Activated CD8-positive, alpha-beta memory T cell treated with anti-CD3 and anti-CD28 coated beads, Interleukin-2, amount 50 U/mL, for 4 hours (primary cell): ENCODE measurements around the gene SUPT6H.

Experiments used
- DNase-seq: peaks from one replicate; pipeline ENCODE4 v3.0.0-alpha.2; 2020

Gene SUPT6H

DNA sequence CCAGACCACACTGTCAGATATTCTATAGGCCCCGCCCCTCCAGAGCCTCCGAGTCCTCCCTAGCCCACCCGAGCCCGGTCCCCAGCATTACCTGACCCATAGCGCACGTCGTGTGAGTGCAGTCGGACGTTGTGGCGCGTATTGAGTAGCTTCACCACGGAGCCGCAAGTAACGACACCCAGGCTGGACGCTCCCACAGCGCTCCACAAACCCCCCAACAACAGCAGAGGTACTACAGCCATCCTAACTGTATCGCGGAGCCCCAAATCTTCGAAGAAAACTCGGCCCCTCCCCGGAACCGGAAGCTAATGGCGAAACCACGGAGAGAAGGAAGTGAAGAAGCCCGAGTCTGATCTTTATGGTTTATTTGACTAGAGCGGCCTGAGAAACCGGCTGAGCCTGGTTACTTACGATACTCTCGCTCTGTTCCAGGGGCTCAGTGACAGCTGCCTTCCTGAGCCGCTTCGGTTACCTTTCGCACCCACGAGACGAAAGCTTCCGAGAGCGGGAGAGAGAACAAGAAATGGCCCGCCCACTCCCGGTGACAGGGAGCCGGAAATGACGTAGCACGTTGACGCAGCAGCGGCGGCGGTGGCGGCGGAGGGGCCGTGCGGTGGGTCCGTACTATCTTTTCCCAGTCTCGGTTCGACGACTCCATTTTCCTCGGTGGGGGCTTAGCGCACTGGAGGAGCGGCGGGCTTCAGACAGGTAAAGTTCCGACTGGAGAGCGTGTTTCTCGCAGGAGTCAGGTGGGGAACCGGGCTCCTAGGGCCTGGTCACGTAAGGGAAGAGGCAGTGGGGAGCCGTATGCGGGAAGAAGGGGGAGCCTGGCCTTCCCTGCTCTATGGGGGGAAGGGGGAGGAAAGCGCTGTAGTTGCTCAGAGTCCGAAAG is at the start of gene SUPT6H, which contains the start of gene SDF2:
SUPT6H (plus strand) TSS at position 571 of the 892 bp plus-strand sequence. CDS start 11,197 bp downstream, outside the sequence.
SDF2 (minus strand) TSS at position 272 of the 892 bp plus-strand sequence; CDS start at position 242, 30 bp downstream.
- peak; percentile 95 for DNase-seq

DNA sequence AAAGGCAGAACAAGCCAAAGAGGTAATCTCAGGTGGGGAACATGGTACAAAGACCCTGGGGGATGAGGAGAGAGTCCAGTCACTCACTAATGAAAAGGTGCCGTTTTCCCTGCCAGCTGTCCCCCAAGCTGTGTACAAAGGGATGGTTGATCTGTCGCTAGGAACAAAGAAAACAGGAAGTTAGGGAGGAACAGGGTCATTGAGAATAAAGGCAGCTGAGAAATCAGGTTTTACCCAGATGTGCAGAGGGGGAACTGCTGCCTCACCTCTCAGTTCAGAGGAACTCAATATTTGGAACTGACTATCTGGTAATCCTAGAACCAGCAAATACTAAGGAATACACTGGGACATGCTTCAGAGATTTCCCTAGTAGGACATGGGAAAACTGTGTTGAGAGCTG is 49.5 kb upstream of the SUPT6H start:
- no peak for DNase-seq

GRCh38 chr17:28612936-28613872 is 48.8 kb upstream of the SUPT6H start:
- DNase-seq, result peak; percentile 47

DNA sequence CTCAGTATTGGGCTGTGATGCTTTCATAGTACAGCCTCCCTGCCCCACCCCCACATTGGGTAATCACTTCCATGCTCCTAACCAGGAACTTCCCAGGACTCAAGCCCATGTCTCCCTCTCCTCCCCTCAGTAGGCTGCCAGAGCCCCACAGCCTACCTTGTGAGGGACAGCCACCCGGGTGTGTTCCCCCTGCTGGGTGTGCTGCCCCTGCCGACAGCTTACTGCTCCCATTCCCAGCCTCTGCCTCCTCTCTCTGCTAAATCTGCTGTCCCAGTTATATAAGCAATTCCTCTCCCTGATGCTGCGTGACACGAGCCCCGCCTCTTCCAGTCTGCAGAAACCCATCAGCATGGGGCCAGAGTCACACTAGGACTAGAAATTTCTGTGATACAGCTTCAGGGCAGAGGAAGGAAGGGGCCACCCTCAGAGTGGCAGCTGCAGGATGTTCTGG is 48.0 kb upstream of the SUPT6H start, which contains the start of gene RSKR:
RSKR (minus strand) TSS at position 255 of the 451 bp plus-strand sequence; CDS start at position 231, 24 bp downstream.
- no peak for DNase-seq

DNA sequence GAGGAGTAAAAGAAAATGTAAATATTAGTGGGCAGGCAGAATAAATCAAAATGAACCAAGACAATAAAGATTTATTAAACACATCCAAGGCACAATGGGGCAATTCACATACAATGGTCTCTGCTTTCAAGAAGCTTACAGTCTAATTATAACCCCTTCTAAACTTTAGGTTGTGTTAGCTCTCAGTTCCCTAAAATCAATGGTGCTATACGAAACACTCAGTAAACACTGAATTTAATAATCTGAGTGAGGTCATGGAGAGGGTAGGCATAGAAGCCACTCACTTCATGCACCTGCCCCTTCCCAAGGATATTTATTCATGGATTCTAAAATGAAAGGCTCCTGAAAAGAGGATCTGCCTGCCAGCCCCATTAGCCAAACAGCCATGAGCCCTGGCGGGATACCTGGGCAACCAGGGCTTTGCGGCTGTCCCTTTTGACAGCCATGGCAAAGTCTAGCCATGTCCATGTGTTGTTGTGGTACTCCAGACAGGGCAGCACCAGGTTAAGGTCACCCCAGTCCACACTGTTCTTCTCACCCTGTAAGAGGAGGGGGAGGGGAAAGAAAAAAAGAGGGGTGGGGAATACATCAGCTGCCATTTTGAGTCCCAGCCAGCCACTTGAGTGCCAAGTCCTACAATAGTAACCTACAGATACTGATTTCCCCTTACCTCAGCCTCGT is 46.6 kb upstream of the SUPT6H start:
- no peak for DNase-seq

DNA sequence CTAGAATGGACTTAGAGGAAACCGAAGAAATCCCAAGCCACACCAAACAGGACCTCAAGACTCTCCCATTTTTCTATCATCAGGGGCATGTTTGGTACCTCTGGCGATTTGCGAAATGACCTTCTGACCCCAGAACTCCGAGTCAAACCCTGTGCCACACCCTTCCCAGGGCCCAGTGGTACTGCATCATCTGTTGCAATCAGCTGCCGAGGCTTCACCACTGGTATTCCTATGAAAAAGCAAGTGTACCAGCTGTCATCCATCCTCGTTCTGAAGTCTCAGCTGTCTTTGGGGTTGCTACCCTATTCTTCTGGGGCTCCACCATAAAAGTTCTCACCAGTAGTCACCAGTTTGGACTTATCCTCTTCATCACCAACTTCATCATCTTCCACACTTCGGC is 45.7 kb upstream of the SUPT6H start:
- no peak for DNase-seq

DNA sequence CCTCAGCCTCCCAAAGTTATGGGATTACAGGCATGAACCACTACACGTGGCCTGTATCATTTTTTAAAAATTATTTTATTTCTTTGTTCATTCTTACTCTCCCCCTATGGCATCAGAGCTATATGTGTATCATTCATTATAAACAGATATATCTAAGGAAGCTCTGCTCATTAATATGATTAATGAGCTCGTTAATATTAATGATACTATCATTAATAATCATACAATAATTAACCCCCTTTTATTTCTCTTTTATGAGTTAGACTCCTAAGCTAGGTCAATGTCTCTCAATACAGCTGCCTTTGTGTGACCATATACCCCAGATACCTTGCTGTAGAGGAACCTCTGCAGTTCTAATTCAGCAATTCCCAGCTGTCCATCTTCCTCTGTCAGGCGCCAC is 43.5 kb upstream of the SUPT6H start:
- DNase-seq, result no peak

DNA sequence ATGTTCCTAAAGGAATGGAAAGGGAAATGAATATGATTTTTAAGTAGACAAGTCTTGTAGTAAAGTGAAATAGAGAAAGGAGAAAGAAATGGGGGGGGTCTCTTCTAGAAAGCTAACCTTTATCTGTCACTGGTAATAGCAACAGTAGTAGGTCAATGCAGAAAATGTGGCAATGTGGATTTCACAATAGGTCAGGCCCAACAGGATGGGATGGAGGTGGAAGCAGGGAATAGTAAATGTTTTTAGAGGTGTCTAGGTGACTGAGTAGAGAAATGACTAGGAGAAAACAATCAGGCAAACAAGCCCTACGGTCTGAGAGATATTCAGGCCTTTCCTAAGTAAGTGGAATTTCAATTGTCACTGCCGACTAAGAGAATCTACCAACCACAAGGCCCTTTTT is 42.0 kb upstream of the SUPT6H start:
- DNase-seq, result no peak

GRCh38 chr17:28622186-28622585 is 39.8 kb upstream of the SUPT6H start:
- no peak for DNase-seq

- DNase-seq, result no peak
Measured at GRCh38 chr17:28623696-28624095, 38.3 kb upstream of the SUPT6H start.

- DNase-seq, result no peak
Measured at GRCh38 chr17:28624148-28624547, 37.9 kb upstream of the SUPT6H start.

DNA sequence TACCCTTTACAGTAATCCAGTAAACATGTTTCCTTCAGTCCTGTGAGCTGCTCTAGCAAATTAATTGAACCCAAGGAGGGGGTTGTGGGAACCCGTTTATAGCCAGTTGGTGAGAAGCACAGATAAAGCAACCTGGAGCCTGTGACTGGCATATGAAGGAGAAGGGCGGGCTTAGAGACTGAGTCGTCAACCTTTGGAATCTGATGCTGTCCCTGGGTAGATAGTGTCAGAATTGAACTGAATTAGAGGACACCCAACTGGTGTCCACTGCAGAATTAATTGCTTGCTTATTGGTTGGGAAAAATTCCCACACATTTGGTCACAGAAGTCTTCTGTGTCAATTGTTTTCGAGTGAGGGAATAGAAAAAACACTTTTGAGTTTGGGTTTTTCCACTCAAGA is 35.2 kb upstream of the SUPT6H start:
- no peak for DNase-seq

DNA sequence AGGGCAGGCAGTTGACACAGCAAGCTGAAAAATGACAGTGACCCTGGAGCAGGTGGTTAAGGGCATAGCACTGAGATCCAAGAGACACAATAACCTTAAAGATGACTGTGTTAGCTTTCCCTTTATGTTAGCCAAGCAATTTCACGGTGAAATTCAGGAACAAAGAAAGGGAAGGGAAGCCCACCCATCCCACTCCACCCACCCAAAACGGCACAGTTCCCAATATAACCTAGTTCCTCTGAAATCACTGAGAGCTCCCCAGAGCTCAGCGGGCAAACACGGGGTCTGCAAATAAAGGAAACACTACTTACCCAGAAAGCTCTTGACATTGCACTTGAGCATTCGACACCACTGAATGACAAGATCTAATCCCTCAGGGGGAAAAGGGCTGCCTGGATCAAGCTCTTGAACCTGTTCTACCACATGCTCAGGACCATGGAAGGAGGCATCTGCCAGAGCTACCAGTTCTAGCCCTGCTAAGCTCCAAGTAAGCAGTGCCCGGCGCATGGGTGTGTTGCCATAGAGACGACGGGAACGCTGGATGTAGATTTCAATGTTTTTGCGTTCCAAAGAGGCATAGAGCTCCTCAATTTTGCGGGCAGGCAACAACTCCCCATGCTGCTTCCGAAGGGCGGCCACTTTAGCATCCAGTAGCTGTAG is 27.7 kb upstream of the SUPT6H start:
- DNase-seq, result no peak

DNA sequence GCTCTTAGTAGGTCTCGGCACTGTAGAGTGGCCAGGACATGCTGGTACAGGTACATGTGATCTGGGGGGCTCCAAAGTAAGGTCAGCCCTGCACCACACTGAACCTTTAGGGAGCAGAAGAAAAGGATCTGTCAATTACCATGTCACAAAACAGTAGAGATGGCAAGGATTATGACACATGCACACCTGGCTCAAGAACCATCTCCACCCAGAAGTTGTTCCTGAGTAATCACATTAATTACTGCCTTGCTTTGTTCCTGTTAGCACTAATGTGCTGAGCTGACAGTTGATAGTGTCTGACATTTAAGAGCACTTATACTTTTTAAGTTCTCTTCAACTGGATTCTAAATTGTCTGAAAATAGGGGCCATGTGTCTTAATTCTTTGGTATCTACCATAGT is 26.5 kb upstream of the SUPT6H start:
- DNase-seq, result no peak

GRCh38 chr17:28641579-28641978 is 20.4 kb upstream of the SUPT6H start:
- DNase-seq, result no peak

GRCh38 chr17:28643983-28644786 is 17.8 kb upstream of the SUPT6H start:
- DNase-seq, result no peak

GRCh38 chr17:28644787-28645575 is 17.0 kb upstream of the SUPT6H start, which contains the start of gene BLTP2:
BLTP2 (minus strand) TSS chr17:28645158; CDS start chr17:28645056, 102 bp downstream.
- peak; percentile 96 for DNase-seq

- no peak for DNase-seq
Measured at GRCh38 chr17:28645576-28645939, 16.4 kb upstream of the SUPT6H start.

DNA sequence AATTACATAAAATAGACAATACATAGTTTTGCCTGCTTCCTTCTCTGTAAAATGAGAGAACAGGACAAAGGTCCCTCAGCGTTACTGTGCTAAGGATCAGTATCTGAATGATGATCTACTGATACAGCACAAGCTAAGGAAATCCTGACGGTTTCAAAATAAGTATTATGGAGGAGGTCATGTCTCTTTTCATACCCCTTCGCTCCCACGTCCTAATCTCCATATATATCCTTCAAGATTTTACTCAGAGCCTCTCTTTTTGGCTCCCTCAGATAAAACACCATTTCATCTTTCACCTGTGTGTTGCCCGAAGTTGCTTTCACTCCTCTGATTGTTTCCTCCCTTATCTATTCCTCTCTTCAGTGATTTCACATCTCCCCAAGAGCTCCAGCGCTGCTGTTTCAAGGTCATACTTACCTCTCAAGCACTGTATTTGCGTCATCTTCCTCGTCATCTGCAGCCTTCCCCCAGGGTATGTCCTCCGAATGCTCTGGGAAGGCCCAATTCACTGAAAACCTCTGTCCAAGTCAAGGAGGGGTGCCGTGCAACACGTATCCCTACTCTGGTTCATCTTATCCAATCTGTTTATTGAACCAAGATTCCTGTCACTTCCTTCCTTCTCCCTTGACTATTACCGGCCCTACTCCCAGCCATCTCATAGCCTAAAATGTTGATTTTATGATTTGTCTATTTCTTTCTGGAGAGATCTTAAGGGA is 15.8 kb upstream of the SUPT6H start:
- no peak for DNase-seq

DNA sequence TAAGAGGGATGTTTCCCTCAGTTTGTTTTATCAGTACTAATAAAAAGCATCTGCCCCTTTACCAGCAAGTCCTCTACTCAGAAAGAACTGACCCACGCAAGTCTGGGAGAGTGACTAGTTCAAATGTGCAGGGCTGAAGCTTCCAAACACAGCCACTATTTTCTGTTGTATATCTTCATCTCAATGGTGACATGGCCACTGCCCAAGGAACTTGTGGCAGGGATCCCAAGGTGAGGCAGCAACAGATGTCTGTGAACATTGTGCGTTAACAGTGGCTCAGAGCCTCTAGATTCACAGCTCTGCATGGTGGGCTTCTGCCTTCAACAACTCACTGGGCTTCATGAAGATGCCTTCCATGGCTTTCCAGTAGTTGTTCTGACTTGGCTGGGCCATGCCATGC is 13.3 kb upstream of the SUPT6H start:
- DNase-seq, result no peak
